HepG2 (cell line): Measurements from ENCODE around the gene CALD1. TPM values are rescaled to one million over a fixed set of nuclear protein-coding genes. Genes with fewer than 3 reads are reported as not detected.

ENCODE experiments used
- AKAP8 ChIP-seq: sonication (generic); formaldehyde crosslinking; IDR thresholded peaks from 2 replicates; pipeline ENCODE4 v1.5.1; 2020; ENCODE audit warnings: mild to moderate bottlenecking, missing genetic modification reagents
- FOXM1 ChIP-seq: sonication (generic); formaldehyde crosslinking; IDR thresholded peaks from 2 replicates; pipeline ENCODE4 v1.5.0; 2020; ENCODE audit warnings: missing genetic modification reagents
- HNRNPH1 ChIP-seq: fragments of 200-400 bp; formaldehyde crosslinking; optimal IDR thresholded peaks from 2 replicates; pipeline ENCODE3; 2017; ENCODE audit warnings: mild to moderate bottlenecking, low read depth, low read length
- HOXA7 ChIP-seq: sonication (generic); formaldehyde crosslinking; IDR thresholded peaks from 2 replicates; pipeline ENCODE4 v1.8.1; 2022; ENCODE audit warnings: mild to moderate bottlenecking, missing genetic modification reagents, moderate library complexity
- LRRFIP1 ChIP-seq: sonication (generic); formaldehyde crosslinking; conservative IDR thresholded peaks from 2 replicates; pipeline ENCODE4 v1.4.0; 2020; ENCODE audit warnings: missing genetic modification reagents
- MATR3 ChIP-seq: sonication (generic); formaldehyde crosslinking; IDR thresholded peaks from 2 replicates; pipeline ENCODE4 v1.4.0; 2020; ENCODE audit warnings: missing genetic modification reagents
- NR0B2 ChIP-seq: sonication (generic); formaldehyde crosslinking; IDR thresholded peaks from 2 replicates; pipeline ENCODE4 v1.4.0; 2020; ENCODE audit warnings: mild to moderate bottlenecking, missing genetic modification reagents
- NR1H2 ChIP-seq: sonication (generic); formaldehyde crosslinking; IDR thresholded peaks from 2 replicates; pipeline ENCODE4 v1.8.1; 2022; ENCODE audit warnings: low read depth, missing genetic modification reagents, borderline replicate concordance
- PHF8 ChIP-seq: sonication (generic); formaldehyde crosslinking; IDR thresholded peaks from 2 replicates; pipeline ENCODE4 v1.5.0; 2020; ENCODE audit warnings: missing genetic modification reagents
- RAD21 ChIP-seq: fragments of 450-650 bp; formaldehyde crosslinking; IDR thresholded peaks from 2 replicates; pipeline ENCODE4 v1.5.0; 2020; ENCODE audit warnings: mild to moderate bottlenecking
- REXO4 ChIP-seq: sonication (generic); formaldehyde crosslinking; IDR thresholded peaks from 2 replicates; pipeline ENCODE4 v1.8.0; 2022; ENCODE audit warnings: missing genetic modification reagents, mild to moderate bottlenecking, borderline replicate concordance
- RFX5 ChIP-seq: IDR thresholded peaks from 2 replicates; pipeline ENCODE4 v1.6.1; 2011; ENCODE audit warnings: low read depth, low read length, improper control_type of control experiment
- THAP11 ChIP-seq: IDR thresholded peaks from 2 replicates; pipeline ENCODE4 v1.6.1; 2016; ENCODE audit warnings: missing biosample characterization, missing genetic modification reagents
- ZBTB42 ChIP-seq: sonication (generic); formaldehyde crosslinking; IDR thresholded peaks from 2 replicates; pipeline ENCODE4 v1.5.0; 2020; ENCODE audit warnings: mild to moderate bottlenecking, missing genetic modification reagents
- ZMYM2 ChIP-seq: sonication (generic); formaldehyde crosslinking; IDR thresholded peaks from 2 replicates; pipeline ENCODE4 v1.8.0; 2022; ENCODE audit warnings: mild to moderate bottlenecking, missing genetic modification reagents
- ZNF12 ChIP-seq: sonication (generic); formaldehyde crosslinking; IDR thresholded peaks from 2 replicates; pipeline ENCODE4 v1.5.0; 2020; ENCODE audit warnings: missing genetic modification reagents
- ZNF30 ChIP-seq: sonication (generic); formaldehyde crosslinking; IDR thresholded peaks from 2 replicates; pipeline ENCODE4 v1.5.0; 2020; ENCODE audit warnings: mild to moderate bottlenecking, missing genetic modification reagents
- ZNF362 ChIP-seq: sonication (generic); formaldehyde crosslinking; IDR thresholded peaks from 2 replicates; pipeline ENCODE4 v1.4.0; 2020; ENCODE audit warnings: missing genetic modification reagents, mild to moderate bottlenecking, borderline replicate concordance
- ZNF576 ChIP-seq: sonication (generic); formaldehyde crosslinking; IDR thresholded peaks from 2 replicates; pipeline ENCODE4 v1.4.0; 2020; ENCODE audit warnings: mild to moderate bottlenecking, missing genetic modification reagents
- ZNF691 ChIP-seq: sonication (generic); formaldehyde crosslinking; IDR thresholded peaks from 2 replicates; pipeline ENCODE4 v1.4.0; 2020; ENCODE audit warnings: missing genetic modification reagents, low read depth, mild to moderate bottlenecking, borderline replicate concordance
- ZNF747 ChIP-seq: sonication (generic); formaldehyde crosslinking; IDR thresholded peaks from 2 replicates; pipeline ENCODE4 v1.8.1; 2023; ENCODE audit warnings: missing genetic modification reagents, mild to moderate bottlenecking, borderline replicate concordance
- ZNF761 ChIP-seq: sonication (generic); formaldehyde crosslinking; conservative IDR thresholded peaks from 2 replicates; pipeline ENCODE4 v1.4.0; 2020; ENCODE audit warnings: mild to moderate bottlenecking, missing genetic modification reagents
- ZUFSP ChIP-seq: sonication (generic); formaldehyde crosslinking; IDR thresholded peaks from 2 replicates; pipeline ENCODE4 v1.9.0; 2021; ENCODE audit warnings: missing genetic modification reagents, mild to moderate bottlenecking, borderline replicate concordance
- ZZZ3 ChIP-seq: sonication (generic); formaldehyde crosslinking; IDR thresholded peaks from 2 replicates; pipeline ENCODE4 v1.4.0; 2020; ENCODE audit warnings: missing genetic modification reagents, mild to moderate bottlenecking, borderline replicate concordance
- polyA plus RNA-seq, 8 experiments: library from polyadenylated mRNA; depleted of rRNA in 3 of 8; stranded (reverse) in 7 of 8; unstranded in 1 of 8; fragments of >200 nt; fragmentation: Illumina TruSeq in 4 of 8; extraction: Trizol in 4 of 8; gene quantifications; 2 replicates each; pipeline versions ENCODE4 v1.2.1 to v1.2.3, GENCODE V29; 2011 to 2016; ENCODE audit warnings: low read depth in 4 of 8, missing spikeins in 1 of 8, mixed read lengths in 1 of 8; ENCODE audit not compliant: insufficient read depth in 1 of 8
- total RNA-seq, 5 experiments: library from RNA; depleted of rRNA; stranded (reverse); fragments of >200 nt; fragmentation: Illumina TruSeq; extraction: Trizol; gene quantifications; 2 replicates each; pipeline ENCODE4 v1.2.3, GENCODE V29; 2016; ENCODE audit warnings: low read depth in 1 of 5

CALD1 gene
- total and polyA plus RNA-seq, 2 of the 13 experiments (the other 11 are each of a cell fraction or from before 2014, with no cell fraction given) = 53.0 to 112 TPM

GRCh38 chr7:134997214-134997885 is 217.9 kb downstream of the CALD1 start (continued):
- TF ChIP-seq ZNF747 (CRISPR knock-in tag) (peak; percentile 57; the same call in 1 of the 2 replicates), ZNF30 (no peak), RAD21 (CRISPR knock-in tag) (0 out of 2 replicates have a peak, but pooled peaks have one; percentile 15), LRRFIP1 (CRISPR knock-in tag) (no peak), RFX5 (peak; percentile 92), ZNF761 (CRISPR knock-in tag) (no peak), PHF8 (CRISPR knock-in tag) (no peak), ZNF576 (CRISPR knock-in tag) (no peak), THAP11 (CRISPR knock-in tag) (peak; percentile 65; the same call in 1 of the 2 replicates), HOXA7 (CRISPR knock-in tag) (no peak), FOXM1 (CRISPR knock-in tag) (no peak), ZMYM2 (CRISPR knock-in tag) (no peak), NR1H2 (CRISPR knock-in tag) (no peak), AKAP8 (CRISPR knock-in tag) (no peak), ZNF12 (CRISPR knock-in tag) (peak; percentile 51; the same call in 1 of the 2 replicates), ZZZ3 (CRISPR knock-in tag) (no peak), MATR3 (CRISPR knock-in tag) (no peak), HNRNPH1 (no peak), NR0B2 (CRISPR knock-in tag) (no peak), ZUFSP (CRISPR knock-in tag) (no peak), REXO4 (CRISPR knock-in tag) (no peak), ZNF362 (CRISPR knock-in tag) (peak; percentile 21; the same call in 1 of the 2 replicates), ZBTB42 (CRISPR knock-in tag) (no peak), ZNF691 (CRISPR knock-in tag) (no peak)
